Measurements from ENCODE around the gene C8B.

The C8B gene

DNA sequence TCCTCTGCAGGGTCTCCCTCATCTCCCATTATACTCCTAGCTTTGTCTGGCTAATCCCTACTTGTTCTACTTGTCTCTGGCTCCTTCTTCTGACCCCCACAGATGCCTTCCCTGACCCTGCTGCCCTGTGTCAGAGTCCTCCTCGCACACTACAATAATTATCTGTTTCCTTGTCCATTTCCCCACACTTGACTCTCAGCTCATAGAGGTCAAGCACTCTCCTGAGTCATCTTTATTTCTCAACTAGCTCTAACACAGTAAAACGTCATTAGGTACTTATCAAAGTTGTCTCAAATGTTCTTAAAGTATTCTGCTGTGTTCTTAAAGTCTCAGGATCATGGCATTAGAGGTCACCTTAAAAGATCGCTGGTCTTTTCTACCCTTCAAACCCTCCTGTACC is 64.1 kb downstream of the C8B start:
- DNase-seq (ENCODE audit: low read depth in 2 of 3, low spot score in 1 of 3) = no peak

- no peak for DNase-seq (ENCODE audit: low read depth in 2 of 3, low spot score in 1 of 3)
Measured at GRCh38 chr1:56898879-56899278, 66.9 kb downstream of the C8B start.

- no peak for DNase-seq (ENCODE audit: low read depth in 2 of 3, low spot score in 1 of 3)
Measured at GRCh38 chr1:56898005-56898373, 67.8 kb downstream of the C8B start.

DNA sequence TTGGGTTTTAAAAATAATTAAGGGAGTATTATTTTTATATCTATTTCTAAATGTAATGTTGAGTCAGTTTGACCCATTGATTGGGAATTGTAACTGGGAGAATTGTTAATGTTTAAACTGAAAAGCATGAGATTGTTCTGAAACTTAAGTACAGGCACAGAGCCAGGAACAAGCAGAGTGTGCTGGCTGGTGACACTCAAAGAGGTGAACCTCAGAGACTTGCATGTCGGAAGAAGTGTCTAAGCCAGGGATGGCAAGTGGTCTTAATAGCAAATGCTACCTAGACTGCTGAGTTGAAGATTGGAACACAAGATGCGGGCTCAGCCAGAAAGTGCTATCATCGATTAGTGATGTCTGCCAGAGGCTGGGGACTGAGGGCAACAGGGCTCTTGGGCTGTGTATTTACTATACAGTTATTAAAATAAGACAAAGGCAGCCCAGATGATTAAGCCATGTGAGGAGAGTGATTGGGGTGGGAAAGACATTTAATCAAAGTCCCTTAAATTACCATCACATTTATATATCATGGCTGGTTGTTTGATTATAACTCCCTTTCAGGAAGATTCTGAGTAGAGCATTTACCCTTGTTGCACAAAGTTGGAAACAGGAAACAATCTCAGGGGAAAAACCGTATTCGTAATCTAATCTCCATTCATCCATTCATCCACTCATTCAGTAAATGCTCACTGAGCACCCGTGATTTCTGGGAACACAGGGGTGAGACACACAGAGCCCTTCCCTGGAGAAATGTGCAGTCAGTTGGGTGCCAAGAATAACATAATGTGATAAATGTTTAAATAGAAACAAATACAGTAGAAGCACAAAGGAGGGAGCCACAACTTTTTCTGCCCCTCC is 68.4 kb downstream of the C8B start:
- no peak for DNase-seq (ENCODE audit: low read depth in 2 of 3, low spot score in 1 of 3)

DNA sequence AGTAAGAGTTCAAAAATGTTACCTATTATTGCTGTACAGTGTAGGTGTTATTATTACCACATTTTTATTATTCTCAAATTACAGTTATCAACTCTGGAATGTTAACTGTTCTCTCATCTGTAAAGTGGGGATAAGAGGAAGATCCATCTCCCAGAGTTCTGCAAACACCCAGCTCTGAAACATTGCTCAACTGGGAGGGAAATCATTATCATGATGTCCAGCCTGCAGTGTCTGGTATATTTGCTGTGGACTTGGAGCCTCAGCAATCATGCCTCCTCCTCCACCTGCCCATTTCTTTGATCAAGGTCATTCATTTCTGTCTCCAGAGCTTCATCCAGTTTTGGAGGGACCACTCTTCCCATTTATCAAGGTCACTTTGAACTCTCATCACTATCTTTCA is 71.8 kb downstream of the C8B start:
- no peak for DNase-seq (ENCODE audit: low read depth in 2 of 3, low spot score in 1 of 3)

DNA sequence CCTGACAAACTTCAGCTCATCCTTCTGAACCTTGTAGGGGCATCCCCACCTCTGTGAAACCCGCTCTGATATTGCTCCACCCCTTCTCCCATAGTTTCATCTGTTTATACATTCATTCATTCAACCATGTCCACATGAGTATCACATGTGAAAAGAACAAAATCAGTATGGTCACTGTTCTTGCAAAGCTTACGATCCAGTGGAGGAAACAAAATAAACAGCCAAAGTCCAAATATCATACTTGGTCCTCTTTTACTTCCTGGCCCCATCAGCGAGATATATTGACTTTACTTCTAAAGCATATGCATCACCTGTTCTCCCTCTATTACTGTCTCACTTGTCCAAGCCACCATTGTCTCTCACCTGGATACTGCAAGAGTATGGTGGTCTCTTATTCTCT is 75.6 kb downstream of the C8B start:
- no peak for DNase-seq (ENCODE audit: low read depth in 2 of 3, low spot score in 1 of 3)

GRCh38 chr1:56881417-56881816 is 84.4 kb downstream of the C8B start:
- no peak for DNase-seq (ENCODE audit: low read depth in 2 of 3, low spot score in 1 of 3)

DNA sequence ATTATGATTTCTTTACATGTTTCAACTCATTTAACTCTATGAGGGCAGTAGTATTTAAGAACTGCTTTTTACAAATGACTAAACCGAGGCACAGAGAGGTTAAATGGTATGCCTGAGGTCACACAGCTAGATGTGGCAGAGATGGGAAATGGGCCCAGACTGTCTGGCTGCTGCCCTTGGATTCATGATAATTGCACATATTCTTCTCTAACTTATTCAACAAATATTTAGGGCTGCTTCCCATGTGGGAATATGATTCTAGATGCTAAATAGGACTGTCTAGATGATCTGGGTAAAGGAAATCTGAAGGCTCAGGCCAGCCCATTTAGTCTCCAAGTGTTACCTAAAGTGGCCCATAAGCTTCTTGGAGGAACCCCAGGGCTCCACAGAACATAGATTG is 85.0 kb downstream of the C8B start:
- DNase-seq (ENCODE audit: low read depth in 2 of 3, low spot score in 1 of 3) = no peak

Measured in stimulated activated CD4-positive, alpha-beta T cell treated with anti-CD3 and anti-CD28 coated beads, Interleukin-12 subunit alpha, Interleukin-12 subunit beta, amount 100 ng/mL, for 48 hours (primary cell).